OCI-LY1 (cell line): ENCODE measurements around the gene C20orf144.

ENCODE experiments used
- H2AFZ ChIP-seq: fragments of 200-600 bp; sonication (generic), shearing (Covaris generic); 2 replicates; pipeline ENCODE4 v1.6.0; 2014; ENCODE audit warnings: antibody characterized with exemption, mild to moderate bottlenecking, low read length
- H3F3A ChIP-seq: fragments of 200-600 bp; sonication (generic), shearing (Covaris generic); 2 replicates; pipeline ENCODE4 v1.6.0; 2014; ENCODE audit warnings: mild to moderate bottlenecking, antibody characterized with exemption, low read length, moderate library complexity; ENCODE audit not compliant: insufficient read depth
- H3K27ac ChIP-seq: fragments of 200-600 bp; sonication (generic); 2 replicates; pipeline ENCODE4 v1.5.1; 2014; ENCODE audit warnings: low read length, mixed run types, mild to moderate bottlenecking, low read depth; ENCODE audit not compliant: poor library complexity, severe bottlenecking
- H3K27me3 ChIP-seq: fragments of 200-600 bp; sonication (generic); 2 replicates; pipeline ENCODE4 v1.6.0; 2014; ENCODE audit warnings: antibody characterized with exemption, mild to moderate bottlenecking, low read length, moderate library complexity; ENCODE audit not compliant: insufficient read depth
- H3K36me3 ChIP-seq: fragments of 200-600 bp; sonication (generic); 2 replicates; pipeline ENCODE4 v1.6.1; 2014; ENCODE audit warnings: mild to moderate bottlenecking, antibody characterized with exemption, low read length, moderate library complexity, mixed read lengths; ENCODE audit not compliant: insufficient read depth
- H3K4me1 ChIP-seq: fragments of 200-600 bp; sonication (generic); 2 replicates; pipeline ENCODE4 v1.5.1; 2014; ENCODE audit warnings: mild to moderate bottlenecking, low read length, moderate library complexity; ENCODE audit not compliant: insufficient read depth, severe bottlenecking
- H3K4me2 ChIP-seq: fragments of 200-600 bp; sonication (generic), shearing (Covaris generic); 2 replicates; pipeline ENCODE4 v1.6.1; 2014; ENCODE audit warnings: low read length
- H3K4me3 ChIP-seq: fragments of 200-600 bp; sonication (generic); 2 replicates; pipeline ENCODE4 v1.5.1; 2014; ENCODE audit warnings: low read length, low read depth, mild to moderate bottlenecking, mixed read lengths; ENCODE audit not compliant: poor library complexity, severe bottlenecking
- H3K79me2 ChIP-seq: fragments of 200-600 bp; shearing (Covaris generic); 2 replicates; pipeline ENCODE4 v1.6.1; 2016; ENCODE audit warnings: mixed run types, low read length, mixed read lengths; ENCODE audit not compliant: insufficient read depth
- H3K9ac ChIP-seq: fragments of 200-600 bp; sonication (generic), shearing (Covaris generic); 2 replicates; pipeline ENCODE4 v1.6.1; 2014; ENCODE audit warnings: mild to moderate bottlenecking, low read length, mixed read lengths
- H3K9me2 ChIP-seq: fragments of 200-600 bp; sonication (generic), shearing (Covaris generic); 2 replicates; pipeline ENCODE4 v1.6.1; 2014; ENCODE audit warnings: low read depth, mild to moderate bottlenecking, low read length, mixed read lengths
- H3K9me3 ChIP-seq: fragments of 200-600 bp; shearing (Covaris generic); 2 replicates; pipeline ENCODE4 v1.6.1; 2014; ENCODE audit warnings: low read length, mixed read lengths
- H4K20me1 ChIP-seq: fragments of 200-600 bp; sonication (generic), shearing (Covaris generic); 2 replicates; pipeline ENCODE4 v1.6.0; 2016; ENCODE audit warnings: mild to moderate bottlenecking, low read length; ENCODE audit not compliant: insufficient read depth
- CTCF ChIP-seq: fragments of 200-600 bp; sonication (generic), shearing (Covaris generic); IDR thresholded peaks from 2 replicates; pipeline ENCODE4 v1.5.1; 2017; ENCODE audit warnings: mild to moderate bottlenecking, antibody characterized with exemption, low read length, moderate library complexity, mixed read lengths
- EZH2 ChIP-seq: fragments of 200-600 bp; sonication (generic), shearing (Covaris generic); IDR thresholded peaks from 2 replicates; pipeline ENCODE4 v1.8.0; 2017; ENCODE audit warnings: borderline replicate concordance, mixed run types, mild to moderate bottlenecking, antibody characterized with exemption, low read length, moderate library complexity, mixed read lengths

C20orf144 gene

DNA sequence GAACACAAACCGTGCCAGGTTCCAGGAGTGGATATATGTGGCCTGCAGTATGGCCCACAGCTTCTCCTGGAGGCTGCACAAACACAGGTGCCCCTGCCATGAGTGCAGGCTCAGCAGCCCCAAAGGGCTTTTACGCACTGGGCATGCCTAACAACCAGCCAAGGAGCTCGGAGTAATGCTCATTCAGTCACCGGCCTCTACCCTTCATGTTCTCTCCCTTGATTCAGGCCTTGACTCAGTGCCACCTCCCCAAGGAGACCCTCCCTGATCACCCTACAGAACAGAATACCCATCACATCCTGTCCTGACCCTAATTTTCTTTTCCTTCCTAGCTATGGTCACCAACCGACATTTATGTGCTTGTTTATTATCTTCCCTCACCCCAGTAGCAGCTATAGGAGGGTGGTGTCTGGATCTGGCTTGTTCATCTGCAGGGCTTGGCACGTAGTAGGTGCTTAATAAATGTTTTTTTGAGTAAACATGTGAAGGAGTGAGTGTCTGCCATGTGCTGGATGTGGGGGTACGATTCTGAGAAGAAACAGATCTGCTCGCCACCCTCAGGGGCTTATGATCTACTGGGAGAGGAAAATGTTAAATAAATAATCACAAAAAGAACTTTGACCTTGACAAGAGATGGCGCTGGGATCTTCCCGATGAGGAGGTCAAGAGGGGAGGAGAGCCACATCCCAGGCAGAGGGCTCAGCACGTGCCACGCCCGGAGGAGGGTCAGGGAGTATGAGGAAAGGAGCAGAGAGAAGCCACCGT lies 48.7 kb downstream of the C20orf144 start:
- TF ChIP-seq EZH2 (no peak), CTCF (no peak)
- H3K4me1 ChIP-seq: no peaks in the 10 kb centered on the region
- H3K9me3 ChIP-seq: no peaks in the 10 kb centered on the region
- no peak overlapping the region for H2AFZ ChIP-seq
- H3K27me3 ChIP-seq: no peaks in the 10 kb centered on the region
- no peaks in the 10 kb centered on the region for H3K9me2 ChIP-seq
- no peaks in the 10 kb centered on the region for H3F3A ChIP-seq
- H3K4me2 ChIP-seq: no peak overlapping the region
- H3K4me3 ChIP-seq: no peak overlapping the region
- no peaks in the 10 kb centered on the region for H3K79me2 ChIP-seq
- H4K20me1 ChIP-seq: no peaks in the 10 kb centered on the region
- H3K27ac ChIP-seq: no peak overlapping the region
- H3K36me3 ChIP-seq: peaks cover 64% of the 10 kb centered on the region
- no peak overlapping the region for H3K9ac ChIP-seq

GRCh38 chr20:33711446-33711738 lies 49.3 kb downstream of the C20orf144 start:
- Histone ChIP-seq H3K36me3 (peaks cover 60% of the 10 kb centered on the region), H3K9me2 (no peaks in the 10 kb centered on the region), H3K9me3 (no peaks in the 10 kb centered on the region), H3K27ac (no peak overlapping the region), H2AFZ (no peak overlapping the region), H3K27me3 (no peaks in the 10 kb centered on the region), H3K4me1 (no peaks in the 10 kb centered on the region), H3K9ac (no peak overlapping the region), H3K4me2 (no peak overlapping the region), H3F3A (no peaks in the 10 kb centered on the region), H4K20me1 (no peaks in the 10 kb centered on the region), H3K79me2 (no peaks in the 10 kb centered on the region), H3K4me3 (no peak overlapping the region)
- no peak for TF ChIP-seq EZH2
- TF ChIP-seq CTCF: no peak
